ENCODE data around the gene FOXB2. TPM values are rescaled to one million over a fixed set of nuclear protein-coding genes. Genes with fewer than 3 reads are reported as not detected.

Gene FOXB2
- total RNA-seq, 1 experiment from 2014 or later: not detected

- Histone ChIP-seq H4K20me1 (ENCODE audit: insufficient read depth, low read depth, low read length) (no peaks in the 10 kb centered on the region), H3K9me3 (ENCODE audit: low read length) (no peaks in the 10 kb centered on the region), H3K79me2 (ENCODE audit: low read length) (no peaks in the 10 kb centered on the region), H3K27me3 (ENCODE audit: low read length) (no peaks in the 10 kb centered on the region), H3K4me1 (ENCODE audit: low read length) (no peaks in the 10 kb centered on the region), H3K27ac (ENCODE audit: low read length) (no peak overlapping the region), H3K4me3 (ENCODE audit: low read length) (no peak overlapping the region), H3K9me2 (replicated peaks; ENCODE audit: insufficient read depth, low read length) (no peaks in the 10 kb centered on the region), H3K4me2 (ENCODE audit: low read depth, low read length, poor library complexity, severe bottlenecking) (no peak overlapping the region), H3K36me3 (ENCODE audit: insufficient read depth, low read length) (no peaks in the 10 kb centered on the region), H2AFZ (ENCODE audit: low read length) (no peak overlapping the region), H3K9ac (ENCODE audit: low read length) (no peak overlapping the region)
- no peak for DNase-seq
Observed at GRCh38 chr9:77013206-77013931, 6.1 kb upstream of the FOXB2 start.

DNA sequence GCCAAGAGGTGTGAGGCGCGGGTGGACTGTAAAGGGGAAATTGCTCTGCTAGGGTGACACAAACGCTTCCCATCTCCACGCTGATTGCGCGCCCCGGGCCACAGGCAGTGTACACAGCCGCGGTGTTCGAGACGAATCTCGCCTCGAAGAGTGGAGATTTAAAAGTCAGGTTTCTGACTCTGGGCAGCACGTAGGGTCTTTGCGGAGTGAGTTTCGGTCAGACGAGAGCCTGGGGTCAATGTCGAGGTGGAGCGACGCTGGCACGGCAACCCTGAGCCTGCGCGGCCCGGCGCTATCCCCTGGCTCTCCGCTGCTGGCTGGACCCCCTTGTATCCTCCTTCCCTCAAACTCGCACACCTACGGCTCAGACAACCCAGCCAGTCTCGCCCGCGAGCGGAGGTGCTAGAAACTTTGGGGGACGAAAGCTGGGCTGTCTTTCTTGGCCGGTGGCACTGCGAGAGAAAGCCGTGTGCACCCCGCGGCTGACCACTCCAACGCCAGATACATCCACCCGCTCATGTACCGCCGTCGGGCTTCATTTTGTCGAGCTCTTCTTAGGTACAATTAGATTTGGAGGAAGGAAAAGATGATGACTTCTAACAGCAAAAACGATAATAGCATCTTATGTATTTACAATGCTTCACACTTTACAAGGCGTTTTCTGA lies 5.4 kb upstream of the FOXB2 start:
- Histone ChIP-seq H3K4me2 (ENCODE audit: low read depth, low read length, poor library complexity, severe bottlenecking) (no peak overlapping the region), H3K36me3 (ENCODE audit: insufficient read depth, low read length) (no peaks in the 10 kb centered on the region), H3K9me3 (ENCODE audit: low read length) (no peaks in the 10 kb centered on the region), H3K4me3 (ENCODE audit: low read length) (no peak overlapping the region), H4K20me1 (ENCODE audit: insufficient read depth, low read depth, low read length) (no peaks in the 10 kb centered on the region), H2AFZ (ENCODE audit: low read length) (no peak overlapping the region), H3K9me2 (replicated peaks; ENCODE audit: insufficient read depth, low read length) (no peaks in the 10 kb centered on the region), H3K79me2 (ENCODE audit: low read length) (no peaks in the 10 kb centered on the region), H3K27ac (ENCODE audit: low read length) (no peak overlapping the region), H3K27me3 (ENCODE audit: low read length) (no peaks in the 10 kb centered on the region), H3K9ac (ENCODE audit: low read length) (no peak overlapping the region), H3K4me1 (ENCODE audit: low read length) (no peaks in the 10 kb centered on the region)
- DNase-seq: no peak

DNA sequence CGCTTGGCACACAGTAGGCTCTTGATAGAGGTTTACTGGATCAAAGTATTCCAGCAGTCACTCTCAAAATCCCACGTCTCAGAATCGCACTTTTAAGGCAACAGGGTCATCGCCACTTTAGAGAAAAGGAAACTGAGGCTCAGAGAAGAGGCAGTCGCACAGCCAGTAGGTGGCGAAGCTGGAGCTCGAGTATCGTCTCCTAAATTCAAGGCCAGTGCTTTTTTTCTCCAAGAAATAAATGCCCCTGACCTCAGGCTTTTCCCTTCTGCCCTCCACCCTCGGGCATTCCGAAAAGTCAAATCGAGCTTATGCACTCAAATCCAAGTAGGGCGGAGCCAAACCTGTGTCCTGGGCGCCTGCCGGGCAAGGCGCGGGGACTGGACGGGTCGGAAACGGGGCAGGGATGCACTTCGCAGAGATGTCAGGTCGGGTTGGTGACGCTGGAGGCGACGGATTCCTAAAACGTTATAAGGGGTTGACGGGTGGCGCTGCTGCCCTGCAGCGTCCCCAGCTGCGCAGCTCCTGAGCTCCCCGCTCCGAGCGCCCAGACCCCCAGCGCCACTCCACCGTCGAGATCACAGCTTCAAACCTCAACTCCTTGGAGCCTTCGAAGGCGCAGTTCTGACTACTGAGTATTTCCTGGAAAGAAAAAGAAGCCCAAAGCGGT lies 4.7 kb upstream of the FOXB2 start:
- Histone ChIP-seq H3K9ac (ENCODE audit: low read length) (no peak overlapping the region), H3K27me3 (ENCODE audit: low read length) (no peaks in the 10 kb centered on the region), H3K36me3 (ENCODE audit: insufficient read depth, low read length) (no peaks in the 10 kb centered on the region), H3K79me2 (ENCODE audit: low read length) (no peaks in the 10 kb centered on the region), H3K9me3 (ENCODE audit: low read length) (no peaks in the 10 kb centered on the region), H2AFZ (ENCODE audit: low read length) (no peak overlapping the region), H4K20me1 (ENCODE audit: insufficient read depth, low read depth, low read length) (no peaks in the 10 kb centered on the region), H3K27ac (ENCODE audit: low read length) (no peak overlapping the region), H3K4me1 (ENCODE audit: low read length) (no peaks in the 10 kb centered on the region), H3K4me2 (ENCODE audit: low read depth, low read length, poor library complexity, severe bottlenecking) (no peak overlapping the region), H3K9me2 (replicated peaks; ENCODE audit: insufficient read depth, low read length) (no peaks in the 10 kb centered on the region), H3K4me3 (ENCODE audit: low read length) (no peak overlapping the region)
- no peak for DNase-seq

GRCh38 chr9:77015327-77016048 lies 4.0 kb upstream of the FOXB2 start:
- Histone ChIP-seq H3K79me2 (ENCODE audit: low read length) (no peaks in the 10 kb centered on the region), H3K4me3 (ENCODE audit: low read length) (no peak overlapping the region), H3K9me2 (replicated peaks; ENCODE audit: insufficient read depth, low read length) (no peaks in the 10 kb centered on the region), H3K4me2 (ENCODE audit: low read depth, low read length, poor library complexity, severe bottlenecking) (no peak overlapping the region), H3K4me1 (ENCODE audit: low read length) (no peaks in the 10 kb centered on the region), H3K27ac (ENCODE audit: low read length) (no peak overlapping the region), H4K20me1 (ENCODE audit: insufficient read depth, low read depth, low read length) (no peaks in the 10 kb centered on the region), H3K36me3 (ENCODE audit: insufficient read depth, low read length) (no peaks in the 10 kb centered on the region), H3K27me3 (ENCODE audit: low read length) (no peaks in the 10 kb centered on the region), H2AFZ (ENCODE audit: low read length) (no peak overlapping the region), H3K9ac (ENCODE audit: low read length) (no peak overlapping the region), H3K9me3 (ENCODE audit: low read length) (no peaks in the 10 kb centered on the region)
- DNase-seq: no peak

DNA sequence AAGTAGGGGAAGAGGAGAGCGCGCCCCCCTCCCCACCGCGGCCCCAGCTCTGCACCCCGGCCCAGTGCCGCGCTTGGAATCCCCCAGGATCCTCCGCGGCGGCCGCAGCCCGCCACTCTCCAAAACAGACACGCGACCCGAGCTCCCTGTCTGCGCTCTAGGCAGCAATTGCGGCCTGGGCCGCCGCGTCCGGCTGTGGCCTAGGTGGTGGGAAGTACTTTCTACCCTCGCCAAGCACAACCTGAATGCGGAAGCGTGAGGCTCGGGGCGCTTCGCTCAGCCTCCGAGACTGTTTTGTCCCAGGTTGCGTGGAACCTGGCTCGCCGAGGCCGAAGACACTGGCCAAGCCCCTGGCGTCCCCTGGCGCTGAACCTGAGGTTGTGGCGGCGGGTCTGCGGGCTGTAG lies 3.3 kb upstream of the FOXB2 start:
- no peak for DNase-seq
- Histone ChIP-seq H3K9me3 (ENCODE audit: low read length) (no peaks in the 10 kb centered on the region), H3K4me1 (ENCODE audit: low read length) (no peaks in the 10 kb centered on the region), H3K4me3 (ENCODE audit: low read length) (no peak overlapping the region), H2AFZ (ENCODE audit: low read length) (no peak overlapping the region), H3K27me3 (ENCODE audit: low read length) (no peaks in the 10 kb centered on the region), H3K36me3 (ENCODE audit: insufficient read depth, low read length) (no peaks in the 10 kb centered on the region), H3K9me2 (replicated peaks; ENCODE audit: insufficient read depth, low read length) (no peaks in the 10 kb centered on the region), H3K27ac (ENCODE audit: low read length) (no peak overlapping the region), H3K4me2 (ENCODE audit: low read depth, low read length, poor library complexity, severe bottlenecking) (no peak overlapping the region), H3K9ac (ENCODE audit: low read length) (no peak overlapping the region), H3K79me2 (ENCODE audit: low read length) (no peaks in the 10 kb centered on the region), H4K20me1 (ENCODE audit: insufficient read depth, low read depth, low read length) (no peaks in the 10 kb centered on the region)

DNA sequence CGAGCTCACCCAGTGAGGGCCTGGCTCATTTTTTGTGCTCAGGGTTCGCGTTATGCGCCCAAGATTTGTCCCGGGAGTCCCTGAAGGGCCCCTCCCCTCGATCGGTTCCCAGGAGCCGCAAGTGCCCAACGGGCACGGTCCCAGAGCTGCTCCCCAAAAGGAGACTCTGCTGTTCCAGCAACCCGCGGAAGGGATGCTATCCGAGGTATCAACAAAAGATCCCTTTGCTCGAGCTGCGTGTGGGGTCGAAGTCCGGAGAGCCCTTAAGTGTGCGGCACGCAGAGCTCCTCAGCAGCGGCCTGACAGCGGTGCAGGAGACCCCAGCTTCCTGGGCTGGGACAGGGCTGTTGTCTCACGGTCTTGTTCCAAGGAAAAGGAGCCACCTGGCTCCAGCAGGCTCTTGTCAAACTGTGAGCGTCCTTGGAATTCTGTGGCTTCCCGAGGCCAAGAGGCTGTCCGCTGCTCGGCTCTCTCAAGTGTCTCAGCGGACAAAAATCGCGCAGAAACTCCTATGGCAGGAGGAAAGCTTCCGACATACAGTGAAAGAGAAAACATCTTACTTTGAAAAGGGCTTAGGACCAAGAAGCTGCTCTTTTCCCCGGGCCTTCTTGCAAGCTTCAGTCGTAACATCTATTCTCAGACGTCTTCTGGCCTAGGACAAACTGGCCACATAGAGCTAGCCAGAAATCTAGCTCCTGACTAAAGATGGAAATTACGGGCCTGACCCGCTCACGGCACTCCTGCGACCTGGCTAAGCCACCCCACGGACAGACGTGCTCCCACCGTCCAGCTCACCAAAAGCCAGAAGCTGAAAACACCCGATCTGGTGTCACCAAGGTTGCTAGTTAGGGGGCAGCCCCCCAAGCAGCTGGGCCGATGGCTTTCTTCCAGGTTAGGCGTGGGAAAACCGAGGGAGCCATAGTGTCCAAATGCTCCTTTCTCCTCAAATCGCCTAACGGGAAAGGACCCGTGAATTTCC lies 2.6 kb upstream of the FOXB2 start:
- no peaks in the 10 kb centered on the region for H3K9me3 ChIP-seq (ENCODE audit: low read length)
- DNase-seq: no peak
- no peak overlapping the region for H3K27ac ChIP-seq (ENCODE audit: low read length)
- no peaks in the 10 kb centered on the region for H3K36me3 ChIP-seq (ENCODE audit: insufficient read depth, low read length)
- H3K9me2 ChIP-seq (replicated peaks; ENCODE audit: insufficient read depth, low read length): no peaks in the 10 kb centered on the region
- no peak overlapping the region for H3K9ac ChIP-seq (ENCODE audit: low read length)
- H3K4me2 ChIP-seq (ENCODE audit: low read depth, low read length, poor library complexity, severe bottlenecking): no peak overlapping the region
- H2AFZ ChIP-seq (ENCODE audit: low read length): no peak overlapping the region
- no peaks in the 10 kb centered on the region for H3K27me3 ChIP-seq (ENCODE audit: low read length)
- H3K4me3 ChIP-seq (ENCODE audit: low read length): no peak overlapping the region
- H3K79me2 ChIP-seq (ENCODE audit: low read length): no peaks in the 10 kb centered on the region
- no peaks in the 10 kb centered on the region for H4K20me1 ChIP-seq (ENCODE audit: insufficient read depth, low read depth, low read length)
- no peaks in the 10 kb centered on the region for H3K4me1 ChIP-seq (ENCODE audit: low read length)

DNA sequence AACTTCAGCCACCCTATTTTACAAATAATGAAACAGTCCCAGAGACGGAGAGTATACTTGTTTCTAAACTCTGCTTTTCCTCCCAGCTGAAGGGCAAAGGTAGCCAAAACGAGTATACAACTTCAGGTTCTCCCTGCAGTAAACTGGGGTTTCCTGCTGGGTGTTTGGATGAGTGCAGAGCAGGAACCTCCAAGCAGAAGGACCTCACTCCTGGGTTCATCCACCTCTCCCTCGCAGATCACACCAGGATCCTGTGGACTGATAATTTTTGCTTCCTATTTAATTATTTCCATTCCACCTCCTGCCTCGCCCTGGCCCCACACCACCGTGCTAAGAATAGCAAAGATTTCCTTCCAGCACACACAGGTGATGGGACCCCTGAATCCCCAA lies 2.0 kb upstream of the FOXB2 start:
- no peaks in the 10 kb centered on the region for H4K20me1 ChIP-seq (ENCODE audit: insufficient read depth, low read depth, low read length)
- no peak overlapping the region for H3K27ac ChIP-seq (ENCODE audit: low read length)
- no peaks in the 10 kb centered on the region for H3K79me2 ChIP-seq (ENCODE audit: low read length)
- no peaks in the 10 kb centered on the region for H3K9me3 ChIP-seq (ENCODE audit: low read length)
- H3K4me2 ChIP-seq (ENCODE audit: low read depth, low read length, poor library complexity, severe bottlenecking): no peak overlapping the region
- no peak overlapping the region for H3K9ac ChIP-seq (ENCODE audit: low read length)
- H2AFZ ChIP-seq (ENCODE audit: low read length): no peak overlapping the region
- no peak overlapping the region for H3K4me3 ChIP-seq (ENCODE audit: low read length)
- H3K9me2 ChIP-seq (replicated peaks; ENCODE audit: insufficient read depth, low read length): no peaks in the 10 kb centered on the region
- H3K36me3 ChIP-seq (ENCODE audit: insufficient read depth, low read length): no peaks in the 10 kb centered on the region
- no peaks in the 10 kb centered on the region for H3K4me1 ChIP-seq (ENCODE audit: low read length)
- DNase-seq: no peak
- H3K27me3 ChIP-seq (ENCODE audit: low read length): no peaks in the 10 kb centered on the region

Data from Karpas-422 (cell line).